ENCODE measurements around the gene MED16. TPM values are rescaled to one million over a fixed set of nuclear protein-coding genes. Genes with fewer than 3 reads are reported as not detected.
"Not testable (repeated sequence)": the region's sequence is repeated elsewhere in the genome, so short reads cannot be mapped to it uniquely, and the experiment has no call there.

MED16 gene
- total RNA-seq, 1 donor from 2014 or later: 36.1 TPM

GRCh38 chr19:853614-854220 is 39.3 kb downstream of the MED16 start:
- not testable (repeated sequence) for DNase-seq (ENCODE audit: low spot score)

- no peak for DNase-seq (ENCODE audit: low spot score)
These were observed 39.9 kb downstream of the MED16 start for GRCh38 chr19:853014-853585.

DNA sequence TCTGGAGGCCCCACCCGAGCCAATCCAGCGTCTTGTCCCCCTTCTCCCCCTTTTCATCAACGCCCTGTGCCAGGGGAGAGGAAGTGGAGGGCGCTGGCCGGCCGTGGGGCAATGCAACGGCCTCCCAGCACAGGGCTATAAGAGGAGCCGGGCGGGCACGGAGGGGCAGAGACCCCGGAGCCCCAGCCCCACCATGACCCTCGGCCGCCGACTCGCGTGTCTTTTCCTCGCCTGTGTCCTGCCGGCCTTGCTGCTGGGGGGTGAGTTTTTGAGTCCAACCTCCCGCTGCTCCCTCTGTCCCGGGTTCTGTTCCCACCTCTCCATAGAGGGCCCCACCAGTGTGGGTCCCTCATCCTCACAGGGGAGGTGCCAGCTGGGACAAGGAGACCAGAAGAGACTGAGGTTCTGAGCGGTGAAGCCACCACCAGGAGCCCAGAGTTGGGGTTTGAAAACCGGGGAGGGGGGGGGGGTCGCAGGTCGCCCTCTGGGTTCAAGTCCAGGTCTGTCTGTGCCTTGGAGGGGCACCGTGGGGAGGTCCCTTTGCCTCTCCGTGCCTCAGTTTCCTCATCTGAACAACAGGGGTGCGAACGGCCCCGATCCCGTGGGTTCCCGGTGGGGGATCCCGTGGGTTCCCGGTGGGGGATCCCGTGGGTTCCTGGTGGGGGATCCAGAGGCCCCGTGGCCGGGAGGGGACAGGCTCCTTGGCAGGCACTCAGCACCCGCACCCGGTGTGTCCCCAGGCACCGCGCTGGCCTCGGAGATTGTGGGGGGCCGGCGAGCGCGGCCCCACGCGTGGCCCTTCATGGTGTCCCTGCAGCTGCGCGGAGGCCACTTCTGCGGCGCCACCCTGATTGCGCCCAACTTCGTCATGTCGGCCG is 40.6 kb downstream of the MED16 start, which contains the start of gene ELANE:
Gene ELANE, plus strand, starts transcription at position 168 of the 878 bp plus-strand sequence. Its CDS starts 26 bp downstream, at position 194.
- DNase-seq (ENCODE audit: low spot score): no peak

DNA sequence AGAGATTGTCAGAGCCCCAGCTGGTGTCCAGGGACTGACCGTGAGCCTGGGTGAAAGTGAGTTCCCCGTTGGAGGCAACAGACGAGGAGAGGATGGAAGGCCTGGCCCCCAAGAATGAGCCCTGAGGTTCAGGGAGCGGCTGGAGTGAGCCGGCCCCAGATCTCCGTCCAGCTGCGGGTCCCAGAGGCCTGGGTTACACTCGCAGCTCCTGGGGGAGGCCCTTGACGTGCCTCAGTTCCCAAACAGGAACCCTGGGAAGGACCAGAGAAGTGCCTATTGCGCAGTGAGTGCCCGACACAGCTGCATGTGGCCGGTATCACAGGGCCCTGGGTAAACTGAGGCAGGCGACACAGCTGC is 42.0 kb downstream of the MED16 start:
- no peak for DNase-seq (ENCODE audit: low spot score)

DNA sequence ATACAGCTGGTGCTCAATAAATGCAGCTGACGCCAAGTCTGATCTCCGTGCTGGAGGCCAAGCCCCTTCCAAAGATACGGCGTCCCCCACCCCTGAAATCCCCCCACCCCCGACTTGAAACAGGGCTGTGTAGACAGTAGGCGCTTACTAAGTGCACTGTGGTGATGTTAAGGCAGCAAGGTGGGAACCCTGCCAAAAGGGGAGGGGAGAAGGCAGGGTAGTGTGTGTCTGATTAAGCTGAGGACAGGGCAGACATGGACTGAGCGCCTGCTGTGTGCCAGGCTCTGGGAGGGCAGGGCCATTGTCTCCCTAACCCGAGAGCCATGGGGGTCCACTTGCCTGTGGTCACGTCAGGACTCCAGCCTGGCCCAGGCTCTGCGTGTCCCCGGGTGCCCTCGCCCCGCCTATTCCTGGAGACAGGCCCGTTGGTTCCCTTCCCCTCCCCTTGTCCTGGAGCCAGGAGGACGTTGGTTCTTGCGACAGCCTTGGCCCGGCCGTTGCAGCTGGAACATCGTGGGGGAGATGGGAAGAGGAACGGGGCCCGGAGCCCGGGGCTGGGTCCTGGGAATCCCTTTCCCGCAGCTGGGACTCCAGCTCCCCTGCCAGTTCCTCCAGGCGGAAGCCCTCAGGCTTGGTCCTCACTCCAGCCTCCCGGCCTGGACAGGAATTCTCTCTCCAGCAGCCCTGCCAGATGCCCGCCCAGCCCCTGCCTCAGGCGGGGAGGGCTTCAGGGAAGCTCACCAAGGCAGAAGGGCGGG is 42.6 kb downstream of the MED16 start:
- DNase-seq (ENCODE audit: low spot score): peak; percentile 89

DNA sequence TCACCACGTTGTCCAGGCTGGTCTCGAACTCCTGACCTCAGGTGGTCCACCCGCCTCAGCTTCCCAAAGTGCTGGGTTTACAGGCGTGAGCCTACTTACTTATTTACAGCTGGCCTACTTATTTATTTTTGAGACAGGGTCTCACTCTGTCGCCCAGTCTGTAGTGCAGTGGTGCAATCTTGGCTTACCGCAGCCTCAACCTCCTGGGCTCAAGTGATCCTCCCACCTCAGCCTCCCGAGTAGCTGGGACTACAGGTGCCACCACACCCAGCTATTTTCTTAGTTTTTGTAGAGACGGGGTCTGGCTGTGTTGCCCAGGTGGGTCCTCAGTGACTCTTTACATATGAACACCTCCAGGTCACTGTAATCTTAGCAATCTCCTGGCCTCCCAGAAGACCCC is 43.8 kb downstream of the MED16 start:
- DNase-seq (ENCODE audit: low spot score): not testable (repeated sequence)

- no peak for DNase-seq (ENCODE audit: low spot score)
These were observed 44.5 kb downstream of the MED16 start for GRCh38 chr19:848386-848921.

DNA sequence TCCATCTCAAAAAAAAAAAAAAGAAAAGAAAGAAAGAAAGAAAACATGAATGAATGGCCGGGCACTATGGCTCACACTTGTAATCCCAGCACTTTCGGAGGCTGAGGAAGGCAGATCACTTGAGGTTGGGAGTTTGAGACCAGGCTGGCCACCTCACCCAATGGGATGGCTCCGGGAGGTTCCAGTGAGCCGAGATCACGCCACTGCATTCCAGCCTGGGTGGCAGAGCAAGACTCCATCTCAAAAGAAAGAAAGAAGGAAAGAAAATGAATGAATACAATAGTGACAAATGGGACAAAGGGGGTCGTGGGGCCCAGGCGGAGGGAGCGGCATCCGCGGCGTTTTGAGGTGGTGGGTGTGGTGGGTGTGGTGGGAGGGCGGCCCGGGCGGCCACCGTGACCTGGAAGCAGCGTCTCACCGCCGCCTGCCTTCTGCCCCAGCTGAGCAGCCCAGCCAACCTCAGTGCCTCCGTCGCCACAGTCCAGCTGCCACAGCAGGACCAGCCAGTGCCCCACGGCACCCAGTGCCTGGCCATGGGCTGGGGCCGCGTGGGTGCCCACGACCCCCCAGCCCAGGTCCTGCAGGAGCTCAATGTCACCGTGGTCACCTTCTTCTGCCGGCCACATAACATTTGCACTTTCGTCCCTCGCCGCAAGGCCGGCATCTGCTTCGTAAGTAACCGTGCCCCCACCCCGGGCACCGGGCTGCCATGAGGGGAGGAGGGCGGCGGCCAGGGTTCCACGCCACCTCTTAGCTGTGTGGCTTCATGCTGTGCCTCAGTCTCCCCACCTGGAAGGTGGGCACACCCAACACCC is 47.1 kb downstream of the MED16 start:
- DNase-seq (ENCODE audit: low spot score): no peak

DNA sequence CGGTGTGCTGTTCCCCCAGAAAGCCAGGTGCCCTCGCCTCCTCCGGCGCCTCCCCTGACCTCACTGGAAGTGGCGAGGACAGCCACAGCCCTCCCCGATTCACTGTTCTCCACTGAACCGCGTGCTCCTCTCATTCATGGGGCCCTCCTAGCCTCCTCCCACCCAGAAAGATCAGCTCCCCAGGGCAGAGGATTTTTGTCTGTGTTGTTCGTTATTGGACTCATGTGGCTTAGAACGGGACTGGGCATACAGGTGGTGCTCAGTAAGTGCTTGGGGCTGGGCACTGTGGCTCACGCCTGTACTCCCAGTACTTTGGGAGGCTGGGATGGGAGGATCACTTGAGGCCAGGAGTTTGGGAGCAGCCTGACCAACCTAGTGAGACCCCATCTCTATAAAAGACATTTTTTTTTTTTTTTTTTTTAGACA is 48.4 kb downstream of the MED16 start:
- DNase-seq (ENCODE audit: low spot score): no peak

- DNase-seq (ENCODE audit: low spot score): no peak
These were observed 49.0 kb downstream of the MED16 start for GRCh38 chr19:843836-844545.

DNA sequence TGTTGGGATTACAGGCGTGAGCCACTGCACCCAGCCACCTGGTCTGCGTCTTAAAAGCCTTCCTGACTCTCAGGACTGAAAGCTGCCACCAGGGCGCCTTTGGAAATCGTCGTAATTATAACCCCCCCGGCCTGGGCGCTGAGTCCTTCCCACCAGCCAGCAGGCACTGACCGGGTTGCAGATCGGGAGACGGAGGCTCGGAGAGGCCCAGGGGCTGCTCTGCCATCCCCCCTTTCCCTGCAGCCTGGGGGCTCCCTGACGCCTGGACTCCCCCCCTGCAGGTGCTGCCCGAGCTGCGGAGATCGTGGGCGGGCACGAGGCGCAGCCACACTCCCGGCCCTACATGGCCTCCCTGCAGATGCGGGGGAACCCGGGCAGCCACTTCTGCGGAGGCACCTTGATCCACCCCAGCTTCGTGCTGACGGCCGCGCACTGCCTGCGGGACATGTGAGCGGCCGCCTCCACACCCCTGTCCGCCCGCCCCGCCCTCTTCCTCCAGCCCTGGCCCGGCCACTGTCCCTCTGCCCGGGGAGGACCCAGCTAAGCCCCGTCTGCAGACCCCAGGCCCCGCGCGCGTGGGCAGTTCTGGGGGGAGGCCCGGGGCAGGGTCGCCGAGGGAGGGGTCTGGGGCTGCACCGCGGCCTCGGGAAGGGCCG is 49.7 kb downstream of the MED16 start:
- no peak for DNase-seq (ENCODE audit: low spot score)

DNA sequence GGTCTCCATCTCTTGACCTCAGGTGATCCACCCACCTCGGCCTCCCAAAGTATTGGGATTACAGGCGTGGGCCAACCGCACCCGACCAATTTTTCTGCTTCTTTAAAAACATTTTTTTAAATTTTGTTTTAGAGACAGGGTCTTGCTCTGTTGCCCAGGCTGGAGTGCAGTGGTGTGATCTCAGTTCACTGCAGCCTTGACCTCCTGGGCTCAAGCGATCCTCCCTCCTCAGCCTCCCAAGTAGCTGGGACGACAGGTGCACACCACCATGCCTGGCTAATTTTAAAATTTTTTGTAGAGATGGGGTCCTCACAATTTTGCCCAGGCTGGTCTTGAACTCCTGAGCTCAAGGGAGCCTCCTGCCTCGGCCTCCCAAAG is 50.2 kb downstream of the MED16 start:
- DNase-seq (ENCODE audit: low spot score): not testable (repeated sequence)

GRCh38 chr19:840519-841206 is 52.3 kb downstream of the MED16 start, which contains the start of gene PRTN3:
TSS of gene PRTN3 (plus strand) at chr19:840999. CDS start at chr19:841009, 10 bp downstream.
- no peak for DNase-seq (ENCODE audit: low spot score)

- peak; percentile 47 for DNase-seq (ENCODE audit: low spot score)
These were observed 57.7 kb downstream of the MED16 start for GRCh38 chr19:835210-835810.

GRCh38 chr19:834216-834615 is 58.8 kb downstream of the MED16 start:
- no peak for DNase-seq (ENCODE audit: low spot score)

GRCh38 chr19:831407-832369 is 61.3 kb downstream of the MED16 start:
- DNase-seq (ENCODE audit: low spot score): no peak

DNA sequence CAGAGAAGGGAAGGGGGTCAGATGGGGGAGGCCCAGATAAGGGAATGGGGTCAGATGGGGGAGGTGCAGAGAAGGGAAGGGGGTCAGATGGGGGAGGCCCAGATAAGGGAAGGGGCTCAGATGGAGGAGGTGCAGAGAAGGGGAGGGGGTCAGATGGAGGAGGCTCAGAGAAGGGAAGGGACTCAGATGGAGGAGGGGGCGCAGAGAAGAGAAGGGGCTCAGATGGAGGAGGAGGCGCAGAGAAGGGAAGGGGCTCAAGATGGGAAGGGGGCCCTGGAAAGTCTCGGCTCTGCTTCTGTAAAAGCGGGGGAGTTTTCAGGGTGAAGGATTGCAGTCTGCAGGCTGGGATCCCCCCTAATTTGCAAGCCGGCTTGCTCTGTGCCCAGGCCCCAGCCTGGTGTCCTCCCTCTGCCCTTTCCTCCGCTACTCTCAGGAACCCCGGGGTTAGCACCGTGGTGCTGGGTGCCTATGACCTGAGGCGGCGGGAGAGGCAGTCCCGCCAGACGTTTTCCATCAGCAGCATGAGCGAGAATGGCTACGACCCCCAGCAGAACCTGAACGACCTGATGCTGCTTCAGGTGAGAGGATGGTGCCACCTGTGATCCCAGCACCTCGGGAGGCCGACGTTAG is 63.7 kb downstream of the MED16 start:
- DNase-seq (ENCODE audit: low spot score): no peak

All from umbilical cord (tissue), 2 donors.